Caco-2 (cell line): Measurements from ENCODE around the gene HOATZ. TPM values are rescaled to one million over a fixed set of nuclear protein-coding genes. Genes with fewer than 3 reads are reported as not detected.
A peak's percentile ranks its signal among the peaks of the same experiment; 100 is the strongest.

Source experiments
- BruUV-seq: library from RNA; stranded (reverse); fragments of 400-500 nt; replicated peaks from 2 replicates; lab custom pipeline; 2021; lab: Mats Ljungman, UMichigan
- CTCF ChIA-PET: fragments of 300-600 bp; sonication (Branson Sonifier 250); formaldehyde crosslinking; loops from one replicate; lab custom pipeline; 2022; ENCODE audit warnings: antibody characterized with exemption; lab: Charles Lee
- POLR2A ChIA-PET: fragments of 300-600 bp; sonication (Branson Sonifier 250); formaldehyde crosslinking; loops from one replicate; lab custom pipeline; 2022; ENCODE audit warnings: antibody characterized with exemption; lab: Charles Lee
- DNase-seq, 2 experiments: peaks; one replicate each; pipeline versions ENCODE4 v3.0.0 to v3.0.0-alpha.2; 2020 to 2022
- H3K27me3 ChIP-seq: replicated peaks from 2 replicates; pipeline ENCODE4 v1.6.0; 2011; ENCODE audit warnings: low read length; ENCODE audit not compliant: control insufficient read depth, insufficient read depth
- H3K36me3 ChIP-seq: 2 replicates; pipeline ENCODE4 v1.5.1; 2011; ENCODE audit warnings: low read length; ENCODE audit not compliant: control insufficient read depth, insufficient read depth
- H3K4me1 ChIP-seq: fragments of 250-450 bp; sonication (Bioruptor Pico); 2 replicates; pipeline ENCODE4 v1.5.1; 2020; ENCODE audit warnings: mild to moderate bottlenecking
- H3K4me3 ChIP-seq: 2 replicates; pipeline ENCODE4 v1.5.1; 2011; ENCODE audit warnings: low read depth, mild to moderate bottlenecking, control low read depth, low read length
- H3K9me3 ChIP-seq: fragments of 250-450 bp; sonication (Bioruptor Pico); 2 replicates; pipeline ENCODE4 v1.5.1; 2020; ENCODE audit warnings: mild to moderate bottlenecking, moderate library complexity
- H3K27ac Mint-ChIP-seq: one replicate; pipeline ENCODE4 v1.8.0; 2022; ENCODE audit warnings: mixed read lengths; ENCODE audit not compliant: unreplicated experiment
- H3K27me3 Mint-ChIP-seq: one replicate; pipeline ENCODE4 v1.8.0; 2022; ENCODE audit warnings: mixed read lengths; ENCODE audit not compliant: insufficient read depth, unreplicated experiment
- H3K36me3 Mint-ChIP-seq: one replicate; pipeline ENCODE4 v1.8.0; 2022; ENCODE audit warnings: mild to moderate bottlenecking, mixed read lengths; ENCODE audit not compliant: insufficient read depth, unreplicated experiment
- H3K4me1 Mint-ChIP-seq: one replicate; pipeline ENCODE4 v1.8.0; 2022; ENCODE audit warnings: low read depth, mixed read lengths; ENCODE audit not compliant: unreplicated experiment
- H3K4me3 Mint-ChIP-seq: one replicate; pipeline ENCODE4 v1.8.0; 2022; ENCODE audit warnings: mild to moderate bottlenecking, moderate library complexity, mixed read lengths; ENCODE audit not compliant: unreplicated experiment
- H3K9me3 Mint-ChIP-seq: one replicate; pipeline ENCODE4 v1.8.0; 2022; ENCODE audit warnings: mixed read lengths; ENCODE audit not compliant: unreplicated experiment
- intact Hi-C: fragments of 100-400 bp; cut with micrococcal nuclease; formaldehyde crosslinking; loops from one replicate; pipeline ENCODE4 v1.10.0; 2022; ENCODE audit not compliant: unreplicated experiment
- total RNA-seq: library from RNA; stranded (reverse); gene quantifications from 2 replicates; pipeline ENCODE4 v1.2.3, GENCODE V29; 2022
- TF ChIP-seq, protein P1 (sequence below), 2 experiments: fragments of 200-600 bp in 1 of 2; IDR thresholded peaks; 1 replicate in 1 of 2; 2 replicates in 1 of 2; pipeline versions ENCODE4 v1.5.1 to v1.8.0; 2011 to 2022; ENCODE audit warnings: antibody characterized with exemption in 1 of 2, control low read depth in 1 of 2, inconsistent platforms in 1 of 2, low read depth in 1 of 2, low read length in 1 of 2, mild to moderate bottlenecking in 1 of 2, moderate library complexity in 1 of 2; ENCODE audit not compliant: insufficient read depth in 1 of 2, severe bottlenecking in 1 of 2, unreplicated experiment in 1 of 2

The HOATZ gene
- total RNA-seq, 1 experiment from 2014 or later: not detected

DNA sequence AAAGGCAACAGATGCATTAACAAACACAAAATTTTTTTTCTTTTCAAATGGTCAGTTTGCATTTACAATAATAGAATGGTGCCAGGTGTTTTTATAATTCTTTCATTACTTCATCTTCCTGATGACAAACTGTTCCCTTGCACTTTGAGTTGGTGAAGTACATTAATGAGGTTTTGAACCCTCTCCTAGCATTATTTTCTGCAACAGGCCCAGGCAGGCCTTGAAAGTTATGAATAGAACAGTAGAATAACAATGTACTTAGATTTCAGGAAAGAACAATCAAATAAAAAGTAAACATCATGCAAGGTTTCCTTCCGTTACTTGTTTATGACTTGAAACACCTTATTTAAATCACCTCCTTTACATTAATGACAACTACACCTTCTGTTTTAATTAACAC is 12.0 kb upstream of the HOATZ start:
- DNase-seq: no peak
- Mint-ChIP-seq H3K9me3 (no peaks in the 10 kb centered on the region), H3K4me3 (no peak overlapping the region), H3K27ac (no peak overlapping the region), H3K4me1 (no peaks in the 10 kb centered on the region), H3K36me3 (no peaks in the 10 kb centered on the region), H3K27me3 (peaks cover 20% of the 10 kb centered on the region)
- no TSS peak for BruUV-seq
- Histone ChIP-seq H3K4me1 (no peaks in the 10 kb centered on the region), H3K36me3 (no peaks in the 10 kb centered on the region), H3K27me3 (no peaks in the 10 kb centered on the region), H3K4me3 (no peak overlapping the region), H3K9me3 (no peaks in the 10 kb centered on the region)
- CTCF ChIA-PET: no interaction called here
- POLR2A ChIA-PET: no interaction called here
- TF ChIP-seq, protein P1, sequence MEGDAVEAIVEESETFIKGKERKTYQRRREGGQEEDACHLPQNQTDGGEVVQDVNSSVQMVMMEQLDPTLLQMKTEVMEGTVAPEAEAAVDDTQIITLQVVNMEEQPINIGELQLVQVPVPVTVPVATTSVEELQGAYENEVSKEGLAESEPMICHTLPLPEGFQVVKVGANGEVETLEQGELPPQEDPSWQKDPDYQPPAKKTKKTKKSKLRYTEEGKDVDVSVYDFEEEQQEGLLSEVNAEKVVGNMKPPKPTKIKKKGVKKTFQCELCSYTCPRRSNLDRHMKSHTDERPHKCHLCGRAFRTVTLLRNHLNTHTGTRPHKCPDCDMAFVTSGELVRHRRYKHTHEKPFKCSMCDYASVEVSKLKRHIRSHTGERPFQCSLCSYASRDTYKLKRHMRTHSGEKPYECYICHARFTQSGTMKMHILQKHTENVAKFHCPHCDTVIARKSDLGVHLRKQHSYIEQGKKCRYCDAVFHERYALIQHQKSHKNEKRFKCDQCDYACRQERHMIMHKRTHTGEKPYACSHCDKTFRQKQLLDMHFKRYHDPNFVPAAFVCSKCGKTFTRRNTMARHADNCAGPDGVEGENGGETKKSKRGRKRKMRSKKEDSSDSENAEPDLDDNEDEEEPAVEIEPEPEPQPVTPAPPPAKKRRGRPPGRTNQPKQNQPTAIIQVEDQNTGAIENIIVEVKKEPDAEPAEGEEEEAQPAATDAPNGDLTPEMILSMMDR (IDR thresholded peaks at IDR 0.05; ENCODE audit: insufficient read depth in 1 of 2, low read depth in 1 of 2, low read length in 1 of 2, severe bottlenecking in 1 of 2, unreplicated experiment in 1 of 2): no peak
- intact Hi-C loops: no loop called here

DNA sequence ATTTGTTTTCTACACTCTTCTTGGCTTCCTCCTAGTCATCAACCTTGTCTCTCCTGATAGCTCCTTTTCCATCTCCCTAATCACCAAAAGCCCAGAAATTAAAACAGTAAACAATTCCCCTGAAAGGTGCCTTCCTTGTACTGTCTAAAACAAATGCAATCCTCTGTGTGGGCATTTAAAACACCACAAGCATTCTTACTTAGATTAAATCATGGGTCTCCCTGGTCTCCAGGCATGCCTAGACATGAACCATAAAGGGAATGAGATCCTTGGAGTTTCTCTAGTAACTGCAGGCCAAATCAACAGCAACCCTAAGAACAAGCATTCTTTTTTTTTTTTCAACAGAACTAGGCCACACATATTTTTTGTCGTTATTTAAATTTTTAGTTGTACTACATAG is 4.3 kb upstream of the HOATZ start:
- ChIA-PET CTCF (interaction anchor here (0.7 kb wide), 1 partner anchor 416 kb away, joined by 3 read pairs; no protein-coding TSS in a partner anchor), POLR2A (no interaction called here)
- BruUV-seq: no TSS peak
- no peak overlapping the region for H3K4me3 Mint-ChIP-seq
- peaks cover 16% of the 10 kb centered on the region for H3K27me3 Mint-ChIP-seq
- intact Hi-C loops: no loop called here
- no peak for DNase-seq
- H3K4me3 ChIP-seq: no peak overlapping the region
- H3K4me1 Mint-ChIP-seq: no peaks in the 10 kb centered on the region
- H3K9me3 Mint-ChIP-seq: peaks cover 5% of the 10 kb centered on the region
- TF ChIP-seq, protein P1 (IDR thresholded peaks at IDR 0.05; ENCODE audit: insufficient read depth in 1 of 2, low read depth in 1 of 2, low read length in 1 of 2, severe bottlenecking in 1 of 2, unreplicated experiment in 1 of 2): no peak
- H3K36me3 Mint-ChIP-seq: no peaks in the 10 kb centered on the region
- H3K27ac Mint-ChIP-seq: peak overlapping the region; percentile 10
- H3K27me3 ChIP-seq: no peaks in the 10 kb centered on the region
- no peaks in the 10 kb centered on the region for H3K36me3 ChIP-seq
- H3K9me3 ChIP-seq: no peaks in the 10 kb centered on the region
- H3K4me1 ChIP-seq: no peaks in the 10 kb centered on the region

- POLR2A ChIA-PET: no interaction called here
- Mint-ChIP-seq H3K27ac (no peak within 1 kb of the TSS), H3K4me3 (no peak within 1 kb of the TSS), H3K9me3 (peaks cover 5% of the 10 kb centered on the region), H3K36me3 (no peaks in the 10 kb centered on the region), H3K4me1 (no peaks in the 10 kb centered on the region), H3K27me3 (peaks cover 10% of the 10 kb centered on the region)
- Histone ChIP-seq H3K36me3 (no peaks in the 10 kb centered on the region), H3K4me1 (peaks cover 12% of the 10 kb centered on the region; the same call in 1 of the 2 replicates), H3K27me3 (no peaks in the 10 kb centered on the region), H3K9me3 (no peaks in the 10 kb centered on the region), H3K4me3 (no peak within 1 kb of the TSS)
- no peak for DNase-seq
- no TSS peak for BruUV-seq
- intact Hi-C loops: no loop called here
- TF ChIP-seq, protein P1 (IDR thresholded peaks at IDR 0.05; ENCODE audit: insufficient read depth in 1 of 2, low read depth in 1 of 2, low read length in 1 of 2, severe bottlenecking in 1 of 2, unreplicated experiment in 1 of 2): no peak
- CTCF ChIA-PET: no interaction called here
Observed at GRCh38 chr11:111512296-111513239, 2.0 kb upstream of the HOATZ start, which contains the start of gene BTG4. Gene BTG4 (minus strand): TSS chr11:111512386. CDS start chr11:111498776, 13,610 bp downstream.
